ENCODE measurements around the gene CTSK.

The CTSK gene

DNA sequence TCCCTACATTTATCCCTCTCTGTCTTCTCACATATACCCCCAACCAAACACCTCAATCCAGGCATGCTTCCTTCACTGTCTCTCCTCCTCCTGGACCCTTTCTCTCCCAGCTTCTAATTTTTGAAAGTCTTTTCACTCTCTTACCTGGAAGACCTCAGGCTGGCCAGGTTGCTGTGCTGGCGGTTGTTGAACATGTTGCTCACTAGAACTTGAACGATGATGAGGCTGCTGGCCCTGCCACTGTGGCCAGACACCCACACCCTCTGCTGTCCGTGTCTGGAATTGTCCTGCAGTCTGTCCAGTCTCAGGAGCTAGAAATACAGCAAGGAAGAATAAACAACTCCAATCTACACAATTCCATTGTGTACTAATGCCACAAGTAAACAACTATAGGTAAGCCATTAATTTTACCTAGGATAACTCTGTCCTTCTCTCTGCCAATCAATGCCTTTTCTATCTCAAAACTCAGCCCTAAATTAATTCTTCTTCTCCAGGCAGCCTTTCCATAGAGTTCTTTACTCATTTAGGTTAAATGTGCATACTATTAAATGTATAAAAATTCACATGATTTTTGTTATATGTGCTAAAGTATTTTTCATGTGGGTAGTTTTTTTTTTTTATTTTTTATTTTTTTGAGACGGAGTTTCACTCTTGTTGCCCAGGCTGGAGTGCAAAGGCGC is 5.1 kb upstream of the CTSK start:
- H3K4me3 ChIP-seq (ENCODE audit: low read depth, low read length), result no peak overlapping the region
- TF ChIP-seq, protein P1, sequence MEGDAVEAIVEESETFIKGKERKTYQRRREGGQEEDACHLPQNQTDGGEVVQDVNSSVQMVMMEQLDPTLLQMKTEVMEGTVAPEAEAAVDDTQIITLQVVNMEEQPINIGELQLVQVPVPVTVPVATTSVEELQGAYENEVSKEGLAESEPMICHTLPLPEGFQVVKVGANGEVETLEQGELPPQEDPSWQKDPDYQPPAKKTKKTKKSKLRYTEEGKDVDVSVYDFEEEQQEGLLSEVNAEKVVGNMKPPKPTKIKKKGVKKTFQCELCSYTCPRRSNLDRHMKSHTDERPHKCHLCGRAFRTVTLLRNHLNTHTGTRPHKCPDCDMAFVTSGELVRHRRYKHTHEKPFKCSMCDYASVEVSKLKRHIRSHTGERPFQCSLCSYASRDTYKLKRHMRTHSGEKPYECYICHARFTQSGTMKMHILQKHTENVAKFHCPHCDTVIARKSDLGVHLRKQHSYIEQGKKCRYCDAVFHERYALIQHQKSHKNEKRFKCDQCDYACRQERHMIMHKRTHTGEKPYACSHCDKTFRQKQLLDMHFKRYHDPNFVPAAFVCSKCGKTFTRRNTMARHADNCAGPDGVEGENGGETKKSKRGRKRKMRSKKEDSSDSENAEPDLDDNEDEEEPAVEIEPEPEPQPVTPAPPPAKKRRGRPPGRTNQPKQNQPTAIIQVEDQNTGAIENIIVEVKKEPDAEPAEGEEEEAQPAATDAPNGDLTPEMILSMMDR (IDR thresholded peaks at IDR 0.05; ENCODE audit: low read depth, low read length), result peak; percentile 90

DNA sequence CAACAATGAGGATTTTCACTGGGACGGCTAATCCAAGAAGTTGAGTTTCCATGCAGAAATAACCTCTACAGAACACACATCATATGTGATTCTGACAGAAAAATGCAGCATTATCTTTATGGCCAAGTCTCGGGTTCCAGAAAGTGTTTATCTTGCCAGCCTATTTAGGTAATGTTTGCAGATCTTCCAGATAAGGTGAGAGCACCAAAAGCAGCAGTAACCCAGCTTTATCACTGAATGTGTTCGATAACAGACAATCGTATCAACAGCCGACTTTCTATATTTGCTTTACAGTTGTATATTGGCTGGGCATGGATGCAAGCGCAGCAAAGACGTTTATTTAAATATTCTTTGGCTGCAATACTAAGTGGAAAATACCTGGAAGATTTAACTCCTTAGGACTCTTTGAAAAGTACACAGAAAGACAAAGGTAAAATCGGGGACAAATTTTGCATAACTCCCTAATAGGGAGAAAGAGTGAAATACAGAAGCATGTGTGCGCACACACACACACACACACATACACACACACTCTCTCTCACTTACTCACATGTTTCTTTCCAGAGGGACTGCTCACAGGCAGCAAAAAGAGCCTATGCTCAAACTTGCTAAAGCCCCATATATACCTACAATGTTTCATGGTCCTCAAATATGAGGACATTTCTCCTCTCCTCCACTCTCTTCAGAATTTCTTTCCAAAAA is 3.0 kb upstream of the CTSK start:
- TF ChIP-seq, protein P1 (IDR thresholded peaks at IDR 0.05; ENCODE audit: low read depth, low read length), result no peak
- H3K4me3 ChIP-seq (ENCODE audit: low read depth, low read length), result no peak overlapping the region

DNA sequence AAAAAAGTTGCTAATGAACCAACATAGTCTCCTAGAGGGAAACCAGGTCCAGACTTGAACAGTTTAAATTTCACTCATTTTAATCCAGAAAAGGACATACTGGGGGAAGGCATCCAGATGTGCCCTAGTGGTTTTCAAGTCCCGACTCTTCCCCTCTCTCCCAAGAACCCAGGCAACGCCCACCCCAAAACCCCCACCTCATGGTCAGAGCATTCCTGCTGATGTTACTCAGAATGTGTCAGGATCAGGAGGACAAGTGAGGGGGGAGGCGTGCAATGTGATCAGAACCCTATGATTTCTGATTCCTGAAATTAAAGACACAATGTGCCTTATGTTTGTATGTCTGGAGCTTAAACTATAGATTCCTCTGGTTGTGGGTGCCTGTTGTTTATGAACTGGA is 1.6 kb upstream of the CTSK start:
- no peak overlapping the region for H3K4me3 ChIP-seq (ENCODE audit: low read depth, low read length)

DNA sequence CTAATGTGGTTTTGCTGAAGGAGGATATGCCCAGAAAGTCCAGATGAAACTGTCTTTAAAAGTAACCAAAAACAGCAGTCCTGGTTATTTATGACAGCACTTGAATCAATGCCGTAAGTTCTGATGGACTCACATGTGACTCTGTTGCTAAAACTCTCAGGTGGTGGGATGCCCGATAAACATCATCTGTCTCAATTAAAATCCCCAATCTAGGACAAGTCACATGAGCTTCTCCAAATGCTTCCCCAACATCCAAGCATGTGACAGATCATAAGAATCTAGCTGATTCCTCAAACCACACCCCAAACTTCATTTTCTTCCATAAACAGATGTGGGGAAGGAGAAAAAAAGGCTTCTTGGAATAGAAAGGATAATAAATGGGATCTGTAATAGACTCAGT is 786 bp upstream of the CTSK start:
- TF ChIP-seq, protein P1 (IDR thresholded peaks at IDR 0.05; ENCODE audit: low read depth, low read length), result no peak

More for the DNA sequence above, 1.6 kb upstream of the CTSK start:
- TF ChIP-seq, protein P1 (IDR thresholded peaks at IDR 0.05; ENCODE audit: low read depth, low read length), result no peak

DNA sequence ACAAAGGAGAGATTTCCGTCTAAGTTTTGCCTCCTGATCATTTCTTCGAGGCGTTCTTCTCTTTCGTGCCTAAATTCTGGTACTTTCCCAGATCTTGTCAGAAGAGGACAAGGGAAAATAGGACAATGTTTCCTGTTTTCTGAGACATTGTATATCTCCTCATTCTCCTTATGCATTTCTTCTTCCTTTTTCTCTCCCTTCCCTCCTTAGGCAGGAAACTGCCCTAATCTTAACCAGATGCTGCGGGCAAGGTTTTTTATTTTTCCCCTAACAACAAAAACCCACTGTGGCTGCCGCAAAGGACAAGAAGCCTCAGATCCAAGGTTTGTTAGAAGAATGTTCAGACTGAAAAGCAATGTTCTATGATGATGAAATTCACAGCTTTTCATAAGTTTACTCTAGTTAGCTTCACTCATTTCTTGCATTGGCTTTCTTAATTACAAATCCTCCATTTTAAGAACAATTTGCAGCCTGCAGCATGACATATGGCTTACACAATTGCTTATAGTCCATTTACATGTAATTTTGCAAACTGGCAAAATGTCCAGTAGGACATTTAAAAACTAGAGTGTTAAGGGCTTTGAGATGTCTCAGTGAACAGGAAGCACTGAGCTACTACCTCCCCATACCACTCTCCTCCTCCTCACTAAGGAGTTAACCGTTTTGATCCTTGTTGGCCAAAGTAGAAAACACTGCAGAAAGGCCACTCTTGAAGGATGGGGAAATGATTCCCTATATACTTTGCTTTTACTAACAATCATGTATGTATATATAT is 624 bp downstream of the CTSK start:
- H3K4me3 ChIP-seq (ENCODE audit: low read depth, low read length), result peak overlapping the region; percentile 58
- TF ChIP-seq, protein P1 (IDR thresholded peaks at IDR 0.05; ENCODE audit: low read depth, low read length), result no peak

More for the DNA sequence above, 786 bp upstream of the CTSK start:
- H3K4me3 ChIP-seq (ENCODE audit: low read depth, low read length), result no peak overlapping the region; the same call in 1 of the 2 replicates

DNA sequence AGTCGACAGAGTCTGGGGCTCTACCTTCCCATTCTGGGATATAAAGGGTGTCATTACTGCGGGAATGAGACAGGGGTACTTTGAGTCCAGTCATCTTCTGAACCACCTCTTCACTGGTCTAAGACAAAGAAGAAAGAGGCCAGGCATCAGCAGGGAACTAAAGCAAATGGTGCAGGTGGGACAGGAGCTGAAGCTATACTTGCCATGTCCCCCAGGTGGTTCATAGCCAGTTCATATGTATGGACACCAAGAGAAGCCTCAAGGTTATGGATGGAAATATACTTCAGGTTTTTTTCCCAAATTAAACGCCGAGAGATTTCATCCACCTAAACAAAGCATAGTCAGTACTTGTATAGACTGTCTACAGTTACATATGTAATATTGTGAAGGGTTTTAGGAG is 2.2 kb downstream of the CTSK start:
- H3K4me3 ChIP-seq (ENCODE audit: low read depth, low read length), result no peak overlapping the region
- TF ChIP-seq, protein P1 (IDR thresholded peaks at IDR 0.05; ENCODE audit: low read depth, low read length), result no peak
